ENCODE data around the gene TPST2.

GRCh38 chr22:26620197-26620596 is 30.3 kb upstream of the TPST2 start:
- TF ChIP-seq CTCF (IDR thresholded peaks at IDR 0.05; ENCODE audit: low read length) (no peak), EZH2 (optimal IDR thresholded peaks at IDR 0.05; ENCODE audit: low read depth, low read length) (no peak)
